Fibroblast of lung (primary cell): ENCODE results near the gene AMBRA1.

Experiments
- CTCF ChIP-seq, 2 donors: IDR thresholded peaks in 1 of 2; conservative IDR thresholded peaks in 1 of 2; 1 replicate in 1 of 2; 2 replicates in 1 of 2; pipeline ENCODE4 v1.5.1; 2011 to 2012; ENCODE audit warnings: low read length in 2 of 2, control low read depth in 1 of 2, inconsistent platforms in 1 of 2, low read depth in 1 of 2, mild to moderate bottlenecking in 1 of 2
- EZH2 ChIP-seq: IDR thresholded peaks from 2 replicates; pipeline ENCODE4 v1.5.1; 2012; ENCODE audit warnings: low read length, control low read depth, mild to moderate bottlenecking; ENCODE audit errors: missing control alignments

DNA sequence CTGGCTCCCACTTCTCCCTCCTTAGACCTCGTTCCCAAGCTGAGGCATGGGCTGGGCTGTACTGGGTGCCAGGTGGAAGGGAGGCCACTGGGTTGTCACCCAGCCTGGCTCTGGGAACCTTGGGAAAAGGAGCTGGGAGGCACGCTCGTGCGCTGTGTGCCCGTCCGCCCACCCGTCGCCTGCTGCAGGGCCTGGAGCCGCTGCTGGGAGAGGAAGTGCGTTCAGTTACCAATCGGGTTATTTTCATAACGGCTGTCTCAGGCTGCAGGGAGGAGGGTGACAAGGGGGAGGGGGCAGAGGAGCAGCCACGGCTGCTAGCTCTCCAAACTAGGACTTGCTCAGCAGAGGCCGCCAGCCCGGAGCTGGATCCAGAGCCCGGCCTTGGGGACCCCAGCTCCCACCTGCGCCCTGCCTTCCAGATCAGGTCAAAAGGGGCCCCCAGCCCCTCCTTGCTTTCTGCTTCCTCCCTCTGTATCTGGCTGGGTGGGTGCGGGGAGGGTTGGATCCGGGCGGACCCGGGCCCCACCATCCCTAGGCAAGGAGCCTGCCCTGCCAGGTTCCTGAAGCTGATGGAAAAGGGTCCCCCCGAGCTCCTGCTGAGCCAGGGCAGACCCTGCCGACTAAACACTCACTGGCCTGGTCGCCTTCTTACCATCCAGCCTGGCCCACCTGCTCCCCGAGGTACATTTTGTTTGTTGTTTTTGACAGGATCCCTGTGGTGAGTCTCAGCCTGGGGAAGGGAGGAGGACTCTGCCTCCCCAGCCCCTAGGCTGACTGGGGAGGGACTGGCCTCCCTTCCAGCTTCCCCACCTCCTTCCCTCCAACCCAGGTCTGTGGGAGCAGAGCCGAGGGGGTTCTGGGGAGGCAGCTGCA lies 232.3 kb downstream of the AMBRA1 start:
- TF ChIP-seq CTCF (conservative IDR thresholded peaks at IDR 0.05 in 1 of 2, IDR thresholded peaks at IDR 0.05 in 1 of 2; ENCODE audit: low read depth in 1 of 2, low read length in 2 of 2) (no peak), EZH2 (no peak)
